ENCODE data around the gene AMDHD1.

Gene AMDHD1

GRCh38 chr12:95942524-95943329 lies 404 bp upstream of the AMDHD1 start, which contains the start of gene CCDC38:
Gene CCDC38, minus strand, starts transcription at chr12:95942614. Its CDS starts 6,105 bp downstream, at chr12:95936509.
- Histone ChIP-seq H3K9ac (ENCODE audit: low read length in 5 of 5) (peak within 1 kb of the TSS in 4 of 5 donors; percentile 24 to 74 (median 68)), H3K9me3 (ENCODE audit: control insufficient read depth in 5 of 5, low read length in 5 of 5) (no peaks in the 10 kb centered on the region), H3K36me3 (ENCODE audit: control insufficient read depth in 5 of 5, insufficient read depth in 5 of 5, low read length in 5 of 5) (no peaks in the 10 kb centered on the region), H3K4me3 (ENCODE audit: low read depth in 1 of 5, low read length in 5 of 5) (peak within 1 kb of the TSS; percentile 79 to 87 (median 85)), H3K4me1 (ENCODE audit: control insufficient read depth in 5 of 5, insufficient read depth in 5 of 5, low read length in 5 of 5) (peaks cover 0 to 19% (median 16%) of the 10 kb centered on the region in 5 donors), H3K27ac (ENCODE audit: low read depth, low read length) (peak within 1 kb of the TSS; percentile 41), H3K27me3 (ENCODE audit: control insufficient read depth in 5 of 5, insufficient read depth in 4 of 5, low read length in 5 of 5) (peaks cover 0 to 2% (median 0%) of the 10 kb centered on the region in 5 donors)

GRCh38 chr12:95944108-95944704 lies 1.1 kb downstream of the AMDHD1 start:
- Histone ChIP-seq H3K9ac (ENCODE audit: low read length in 5 of 5) (no peak overlapping the region), H3K4me1 (ENCODE audit: control insufficient read depth in 5 of 5, insufficient read depth in 5 of 5, low read length in 5 of 5) (peaks cover 0 to 19% (median 16%) of the 10 kb centered on the region in 5 donors), H3K9me3 (ENCODE audit: control insufficient read depth in 5 of 5, low read length in 5 of 5) (no peaks in the 10 kb centered on the region), H3K27me3 (ENCODE audit: control insufficient read depth in 5 of 5, insufficient read depth in 4 of 5, low read length in 5 of 5) (peaks cover 0 to 2% (median 0%) of the 10 kb centered on the region in 5 donors), H3K36me3 (ENCODE audit: control insufficient read depth in 5 of 5, insufficient read depth in 5 of 5, low read length in 5 of 5) (no peaks in the 10 kb centered on the region), H3K27ac (ENCODE audit: low read depth, low read length) (no peak overlapping the region), H3K4me3 (ENCODE audit: low read depth in 1 of 5, low read length in 5 of 5) (no peak overlapping the region)

GRCh38 chr12:95949477-95950206 lies 6.5 kb downstream of the AMDHD1 start:
- no peak overlapping the region for H3K9ac ChIP-seq (ENCODE audit: low read length in 5 of 5)
- H3K4me1 ChIP-seq (ENCODE audit: control insufficient read depth in 5 of 5, insufficient read depth in 5 of 5, low read length in 5 of 5) = no peaks in the 10 kb centered on the region
- no peaks in the 10 kb centered on the region for H3K27me3 ChIP-seq (ENCODE audit: control insufficient read depth in 5 of 5, insufficient read depth in 4 of 5, low read length in 5 of 5)
- H3K36me3 ChIP-seq (ENCODE audit: control insufficient read depth in 5 of 5, insufficient read depth in 5 of 5, low read length in 5 of 5) = no peaks in the 10 kb centered on the region
- H3K27ac ChIP-seq (ENCODE audit: low read depth, low read length) = no peak overlapping the region
- no peaks in the 10 kb centered on the region for H3K9me3 ChIP-seq (ENCODE audit: control insufficient read depth in 5 of 5, low read length in 5 of 5)
- H3K4me3 ChIP-seq (ENCODE audit: low read depth in 1 of 5, low read length in 5 of 5) = no peak overlapping the region

GRCh38 chr12:95951515-95951914 lies 8.4 kb downstream of the AMDHD1 start:
- Histone ChIP-seq H3K9me3 (ENCODE audit: control insufficient read depth in 5 of 5, low read length in 5 of 5) (no peaks in the 10 kb centered on the region), H3K36me3 (ENCODE audit: control insufficient read depth in 5 of 5, insufficient read depth in 5 of 5, low read length in 5 of 5) (no peaks in the 10 kb centered on the region), H3K9ac (ENCODE audit: low read length in 5 of 5) (no peak overlapping the region), H3K27me3 (ENCODE audit: control insufficient read depth in 5 of 5, insufficient read depth in 4 of 5, low read length in 5 of 5) (peaks cover 0 to 2% (median 0%) of the 10 kb centered on the region in 5 donors), H3K4me1 (ENCODE audit: control insufficient read depth in 5 of 5, insufficient read depth in 5 of 5, low read length in 5 of 5) (no peaks in the 10 kb centered on the region), H3K27ac (ENCODE audit: low read depth, low read length) (no peak overlapping the region), H3K4me3 (ENCODE audit: low read depth in 1 of 5, low read length in 5 of 5) (no peak overlapping the region)

- Histone ChIP-seq H3K27me3 (ENCODE audit: control insufficient read depth in 5 of 5, insufficient read depth in 4 of 5, low read length in 5 of 5) (peaks cover 0 to 6% (median 0%) of the 10 kb centered on the region in 5 donors), H3K4me3 (ENCODE audit: low read depth in 1 of 5, low read length in 5 of 5) (no peak overlapping the region), H3K27ac (ENCODE audit: low read depth, low read length) (no peak overlapping the region), H3K9me3 (ENCODE audit: control insufficient read depth in 5 of 5, low read length in 5 of 5) (no peaks in the 10 kb centered on the region), H3K9ac (ENCODE audit: low read length in 5 of 5) (no peak overlapping the region), H3K36me3 (ENCODE audit: control insufficient read depth in 5 of 5, insufficient read depth in 5 of 5, low read length in 5 of 5) (no peaks in the 10 kb centered on the region), H3K4me1 (ENCODE audit: control insufficient read depth in 5 of 5, insufficient read depth in 5 of 5, low read length in 5 of 5) (no peaks in the 10 kb centered on the region)
Measured at GRCh38 chr12:95953000-95953399, 9.9 kb downstream of the AMDHD1 start.

- Histone ChIP-seq H3K27me3 (ENCODE audit: control insufficient read depth in 5 of 5, insufficient read depth in 4 of 5, low read length in 5 of 5) (peaks cover 0 to 6% (median 0%) of the 10 kb centered on the region in 5 donors), H3K27ac (ENCODE audit: low read depth, low read length) (no peak overlapping the region), H3K9me3 (ENCODE audit: control insufficient read depth in 5 of 5, low read length in 5 of 5) (no peaks in the 10 kb centered on the region), H3K4me3 (ENCODE audit: low read depth in 1 of 5, low read length in 5 of 5) (no peak overlapping the region), H3K36me3 (ENCODE audit: control insufficient read depth in 5 of 5, insufficient read depth in 5 of 5, low read length in 5 of 5) (no peaks in the 10 kb centered on the region), H3K4me1 (ENCODE audit: control insufficient read depth in 5 of 5, insufficient read depth in 5 of 5, low read length in 5 of 5) (no peaks in the 10 kb centered on the region), H3K9ac (ENCODE audit: low read length in 5 of 5) (no peak overlapping the region)
Measured at GRCh38 chr12:95955549-95956159, 12.5 kb downstream of the AMDHD1 start.

GRCh38 chr12:95956557-95957145 lies 13.5 kb downstream of the AMDHD1 start:
- no peak overlapping the region for H3K9ac ChIP-seq (ENCODE audit: low read length in 5 of 5)
- no peaks in the 10 kb centered on the region for H3K36me3 ChIP-seq (ENCODE audit: control insufficient read depth in 5 of 5, insufficient read depth in 5 of 5, low read length in 5 of 5)
- peaks cover 0 to 6% (median 0%) of the 10 kb centered on the region in 5 donors for H3K27me3 ChIP-seq (ENCODE audit: control insufficient read depth in 5 of 5, insufficient read depth in 4 of 5, low read length in 5 of 5)
- H3K9me3 ChIP-seq (ENCODE audit: control insufficient read depth in 5 of 5, low read length in 5 of 5) = no peaks in the 10 kb centered on the region
- H3K27ac ChIP-seq (ENCODE audit: low read depth, low read length) = no peak overlapping the region
- no peak overlapping the region for H3K4me3 ChIP-seq (ENCODE audit: low read depth in 1 of 5, low read length in 5 of 5)
- no peaks in the 10 kb centered on the region for H3K4me1 ChIP-seq (ENCODE audit: control insufficient read depth in 5 of 5, insufficient read depth in 5 of 5, low read length in 5 of 5)

- H3K9ac ChIP-seq (ENCODE audit: low read length in 5 of 5) = no peak overlapping the region
Measured at GRCh38 chr12:95959107-95959506, 16.0 kb downstream of the AMDHD1 start.

GRCh38 chr12:95960241-95960640 lies 17.1 kb downstream of the AMDHD1 start:
- H3K36me3 ChIP-seq (ENCODE audit: control insufficient read depth in 5 of 5, insufficient read depth in 5 of 5, low read length in 5 of 5) = no peaks in the 10 kb centered on the region
- no peak overlapping the region for H3K4me3 ChIP-seq (ENCODE audit: low read depth in 1 of 5, low read length in 5 of 5)
- peaks cover 0 to 6% (median 0%) of the 10 kb centered on the region in 5 donors for H3K27me3 ChIP-seq (ENCODE audit: control insufficient read depth in 5 of 5, insufficient read depth in 4 of 5, low read length in 5 of 5)
- H3K27ac ChIP-seq (ENCODE audit: low read depth, low read length) = no peak overlapping the region
- H3K9me3 ChIP-seq (ENCODE audit: control insufficient read depth in 5 of 5, low read length in 5 of 5) = no peaks in the 10 kb centered on the region
- H3K4me1 ChIP-seq (ENCODE audit: control insufficient read depth in 5 of 5, insufficient read depth in 5 of 5, low read length in 5 of 5) = no peaks in the 10 kb centered on the region
- H3K9ac ChIP-seq (ENCODE audit: low read length in 5 of 5) = no peak overlapping the region

More at GRCh38 chr12:95959107-95959506, 16.0 kb downstream of the AMDHD1 start:
- no peaks in the 10 kb centered on the region for H3K4me1 ChIP-seq (ENCODE audit: control insufficient read depth in 5 of 5, insufficient read depth in 5 of 5, low read length in 5 of 5)
- no peaks in the 10 kb centered on the region for H3K36me3 ChIP-seq (ENCODE audit: control insufficient read depth in 5 of 5, insufficient read depth in 5 of 5, low read length in 5 of 5)
- H3K9me3 ChIP-seq (ENCODE audit: control insufficient read depth in 5 of 5, low read length in 5 of 5) = no peaks in the 10 kb centered on the region
- H3K27ac ChIP-seq (ENCODE audit: low read depth, low read length) = no peak overlapping the region
- H3K27me3 ChIP-seq (ENCODE audit: control insufficient read depth in 5 of 5, insufficient read depth in 4 of 5, low read length in 5 of 5) = peaks cover 0 to 6% (median 0%) of the 10 kb centered on the region in 5 donors
- H3K4me3 ChIP-seq (ENCODE audit: low read depth in 1 of 5, low read length in 5 of 5) = no peak overlapping the region
